ENCODE results near the gene CLEC4G.

DNA sequence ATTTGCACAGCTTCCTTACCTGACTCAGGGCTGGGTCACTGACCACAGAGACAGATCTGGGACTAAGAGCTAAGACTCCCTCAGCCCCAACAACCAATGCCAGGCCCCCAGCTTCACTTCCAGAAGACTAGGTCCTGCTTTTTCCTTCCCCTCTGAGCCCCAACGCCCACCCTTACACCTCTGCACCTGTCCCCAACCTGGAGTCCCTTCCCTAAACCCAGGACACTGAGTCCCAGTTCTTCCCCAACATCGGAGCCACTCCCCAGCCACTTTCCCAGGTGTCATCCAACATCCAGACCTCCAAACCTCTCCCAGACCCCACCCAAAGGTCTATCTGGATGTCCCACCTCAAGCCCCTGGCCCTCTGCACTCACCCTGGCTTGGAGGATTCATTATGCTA, 32.9 kb downstream of the CLEC4G start:
- TF ChIP-seq, protein P1, sequence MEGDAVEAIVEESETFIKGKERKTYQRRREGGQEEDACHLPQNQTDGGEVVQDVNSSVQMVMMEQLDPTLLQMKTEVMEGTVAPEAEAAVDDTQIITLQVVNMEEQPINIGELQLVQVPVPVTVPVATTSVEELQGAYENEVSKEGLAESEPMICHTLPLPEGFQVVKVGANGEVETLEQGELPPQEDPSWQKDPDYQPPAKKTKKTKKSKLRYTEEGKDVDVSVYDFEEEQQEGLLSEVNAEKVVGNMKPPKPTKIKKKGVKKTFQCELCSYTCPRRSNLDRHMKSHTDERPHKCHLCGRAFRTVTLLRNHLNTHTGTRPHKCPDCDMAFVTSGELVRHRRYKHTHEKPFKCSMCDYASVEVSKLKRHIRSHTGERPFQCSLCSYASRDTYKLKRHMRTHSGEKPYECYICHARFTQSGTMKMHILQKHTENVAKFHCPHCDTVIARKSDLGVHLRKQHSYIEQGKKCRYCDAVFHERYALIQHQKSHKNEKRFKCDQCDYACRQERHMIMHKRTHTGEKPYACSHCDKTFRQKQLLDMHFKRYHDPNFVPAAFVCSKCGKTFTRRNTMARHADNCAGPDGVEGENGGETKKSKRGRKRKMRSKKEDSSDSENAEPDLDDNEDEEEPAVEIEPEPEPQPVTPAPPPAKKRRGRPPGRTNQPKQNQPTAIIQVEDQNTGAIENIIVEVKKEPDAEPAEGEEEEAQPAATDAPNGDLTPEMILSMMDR (optimal IDR thresholded peaks at IDR 0.05 in 1 of 3, IDR thresholded peaks at IDR 0.05 in 1 of 3, conservative IDR thresholded peaks at IDR 0.05 in 1 of 3; ENCODE audit: extremely low read depth in 1 of 3, insufficient read depth in 2 of 3, low read length in 3 of 3), result no peak
- TF ChIP-seq EZH2 (IDR thresholded peaks at IDR 0.05; ENCODE audit: low read length), result peak; percentile 51

Measured in keratinocyte (primary cell).